OCI-LY3 (cell line): ENCODE data around the gene RFTN1.

Experiments
- EZH2phosphoT487 ChIP-seq: fragments of 200-600 bp; shearing (Covaris generic); IDR thresholded peaks from 2 replicates; pipeline ENCODE4 v1.6.1; 2018; ENCODE audit warnings: antibody characterized with exemption, mixed run types, low read depth
- TF ChIP-seq, protein P1 (sequence below): fragments of 200-600, 300-600 bp; sonication (generic); IDR thresholded peaks from 2 replicates; pipeline ENCODE4 v1.5.1; 2014; ENCODE audit warnings: antibody characterized with exemption, low read length, low read depth

- TF ChIP-seq, protein P1, sequence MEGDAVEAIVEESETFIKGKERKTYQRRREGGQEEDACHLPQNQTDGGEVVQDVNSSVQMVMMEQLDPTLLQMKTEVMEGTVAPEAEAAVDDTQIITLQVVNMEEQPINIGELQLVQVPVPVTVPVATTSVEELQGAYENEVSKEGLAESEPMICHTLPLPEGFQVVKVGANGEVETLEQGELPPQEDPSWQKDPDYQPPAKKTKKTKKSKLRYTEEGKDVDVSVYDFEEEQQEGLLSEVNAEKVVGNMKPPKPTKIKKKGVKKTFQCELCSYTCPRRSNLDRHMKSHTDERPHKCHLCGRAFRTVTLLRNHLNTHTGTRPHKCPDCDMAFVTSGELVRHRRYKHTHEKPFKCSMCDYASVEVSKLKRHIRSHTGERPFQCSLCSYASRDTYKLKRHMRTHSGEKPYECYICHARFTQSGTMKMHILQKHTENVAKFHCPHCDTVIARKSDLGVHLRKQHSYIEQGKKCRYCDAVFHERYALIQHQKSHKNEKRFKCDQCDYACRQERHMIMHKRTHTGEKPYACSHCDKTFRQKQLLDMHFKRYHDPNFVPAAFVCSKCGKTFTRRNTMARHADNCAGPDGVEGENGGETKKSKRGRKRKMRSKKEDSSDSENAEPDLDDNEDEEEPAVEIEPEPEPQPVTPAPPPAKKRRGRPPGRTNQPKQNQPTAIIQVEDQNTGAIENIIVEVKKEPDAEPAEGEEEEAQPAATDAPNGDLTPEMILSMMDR, result no peak
- no peak for TF ChIP-seq EZH2phosphoT487
Observed at GRCh38 chr3:16484984-16485383, 28.5 kb downstream of the RFTN1 start.
